NT2/D1 (cell line): ENCODE results near the gene AANAT.

Experiments
- SUZ12 ChIP-seq: IDR thresholded peaks from 2 replicates; pipeline ENCODE4 v1.6.1; 2011; ENCODE audit not compliant: insufficient read length, insufficient read depth; ENCODE audit errors: extremely low read depth
- YY1 ChIP-seq: IDR thresholded peaks from 2 replicates; pipeline ENCODE4 v1.6.1; 2011; ENCODE audit not compliant: insufficient read length, insufficient read depth
- ZNF274 ChIP-seq: IDR thresholded peaks from 2 replicates; pipeline ENCODE4 v1.6.1; 2011; ENCODE audit warnings: mild to moderate bottlenecking, low read depth, low read length

DNA sequence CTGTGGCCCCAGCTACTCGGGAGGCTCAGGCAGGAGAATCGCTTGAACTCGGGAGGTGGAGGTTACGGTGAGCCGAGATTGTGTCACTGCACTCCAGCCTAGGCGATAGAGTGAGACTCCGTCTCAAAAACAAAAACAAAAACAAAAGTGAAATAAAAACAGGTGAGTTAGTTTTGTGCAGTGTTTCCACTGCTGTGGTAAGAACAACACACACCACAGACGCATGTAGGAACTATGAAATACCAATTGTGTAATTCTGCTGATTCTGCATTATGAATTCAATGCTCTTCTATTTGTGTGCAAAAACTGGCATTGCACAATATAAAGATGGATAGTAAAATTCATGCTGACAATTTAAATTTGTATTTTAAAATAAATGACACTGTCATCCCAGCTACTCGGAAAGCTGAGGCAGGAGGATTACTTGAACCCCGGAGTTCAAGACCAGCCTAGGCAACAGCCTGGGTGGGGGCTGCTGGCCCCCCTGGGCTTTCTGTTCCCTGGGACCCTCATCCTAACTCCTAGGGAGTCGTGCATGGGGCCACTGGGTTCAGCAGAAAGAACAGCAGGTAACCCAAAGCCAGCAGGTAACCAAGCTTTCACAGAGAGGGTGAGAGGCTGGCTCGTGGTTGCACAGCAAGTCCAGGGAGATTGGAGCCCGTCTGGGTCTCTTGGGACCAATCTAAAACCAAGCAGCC lies 44.4 kb downstream of the AANAT start:
- TF ChIP-seq SUZ12 (no peak), YY1 (no peak), ZNF274 (no peak)
